ENCODE data around the gene MGMT.

- TF ChIP-seq POLR2A (IDR thresholded peaks at IDR 0.05), result no peak
- no peak for TF ChIP-seq POLR2AphosphoS5 (IDR thresholded peaks at IDR 0.05)
Measured at GRCh38 chr10:129713659-129714265, 246.7 kb downstream of the MGMT start.
